ENCODE results near the gene HIVEP1.

HIVEP1 gene

DNA sequence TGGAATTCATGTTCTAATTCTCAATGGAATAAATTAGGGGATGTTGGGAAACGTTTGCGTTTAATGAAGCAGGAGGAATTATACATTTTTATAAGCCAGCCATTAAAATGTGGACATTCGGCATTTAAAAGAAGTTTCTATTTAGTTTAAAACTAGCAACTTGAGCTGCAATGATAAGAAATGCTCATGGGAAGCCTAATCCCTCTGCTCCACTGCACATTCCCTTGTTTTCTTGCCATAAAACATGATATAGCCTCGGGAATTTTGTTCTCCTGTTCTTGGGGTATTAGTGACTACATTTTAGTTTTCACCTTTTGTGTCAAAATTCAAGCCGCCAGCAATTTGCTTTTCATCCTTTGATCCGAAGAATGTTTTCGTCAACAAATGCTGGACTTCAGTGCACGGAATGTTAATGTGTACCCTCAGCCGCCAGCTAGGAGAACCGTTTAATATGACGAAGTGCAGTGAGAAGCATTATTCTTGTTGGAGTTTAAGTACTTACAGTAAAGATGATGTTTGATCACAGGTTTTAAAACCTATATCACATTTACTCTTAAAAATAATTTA lies 137.9 kb downstream of the HIVEP1 start:
- CTCF ChIA-PET: interaction anchor here (0.6 to 2.1 kb wide), 10 partner anchors 16 to 455 kb away, joined by 3 to 13 read pairs (median 3); partner anchors contain the start of gene EDN1

DNA sequence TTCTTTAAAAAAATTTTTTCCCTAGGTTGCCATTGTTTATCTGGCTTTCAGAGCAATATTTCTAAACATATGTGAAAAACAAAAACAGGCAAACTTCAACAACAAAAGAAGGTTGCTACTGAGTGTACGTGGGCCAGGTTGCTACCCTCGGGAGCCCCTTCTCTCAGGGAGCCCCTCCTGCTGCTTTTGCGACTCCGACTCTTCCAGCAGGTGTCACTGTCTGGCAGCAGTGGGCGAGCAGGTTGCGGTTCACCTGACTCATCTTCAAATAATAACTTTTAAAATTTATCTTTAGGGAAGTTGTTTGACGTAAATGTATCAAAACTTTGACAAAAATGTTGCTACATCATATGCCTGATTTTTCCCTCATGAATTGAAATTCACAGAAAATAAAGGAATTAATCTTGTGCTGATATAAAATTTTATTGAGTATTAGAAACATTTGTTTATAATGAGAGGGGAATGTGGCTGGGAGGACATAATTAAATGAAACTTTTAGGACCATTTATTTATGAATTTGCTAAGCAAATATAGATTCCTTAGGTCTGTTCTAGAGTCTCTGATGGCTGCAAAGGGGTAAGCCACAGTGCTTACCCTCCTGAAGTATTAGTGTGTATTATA lies 138.8 kb downstream of the HIVEP1 start:
- H3K9me3 ChIP-seq (ENCODE audit: control insufficient read depth, insufficient read depth, low read depth, low read length): no peaks in the 10 kb centered on the region
- ChIA-PET CTCF (interaction anchor here (1.0 to 2.1 kb wide), 6 partner anchors 83 to 455 kb away, joined by 3 to 13 read pairs (median 6); partner anchors contain the start of gene EDN1), POLR2A (no interaction called here)
- H3K4me1 ChIP-seq (ENCODE audit: control insufficient read depth, insufficient read depth, low read length): no peaks in the 10 kb centered on the region
- H3K36me3 ChIP-seq (ENCODE audit: control insufficient read depth in 2 of 2, insufficient read depth in 1 of 2, low read length in 2 of 2): no peaks in the 10 kb centered on the region
- peak; percentile 68 for TF ChIP-seq ZNF654 (tag by site-specific recombination; IDR thresholded peaks at IDR 0.05; ENCODE audit: low read depth)
- TF ChIP-seq, protein P1, sequence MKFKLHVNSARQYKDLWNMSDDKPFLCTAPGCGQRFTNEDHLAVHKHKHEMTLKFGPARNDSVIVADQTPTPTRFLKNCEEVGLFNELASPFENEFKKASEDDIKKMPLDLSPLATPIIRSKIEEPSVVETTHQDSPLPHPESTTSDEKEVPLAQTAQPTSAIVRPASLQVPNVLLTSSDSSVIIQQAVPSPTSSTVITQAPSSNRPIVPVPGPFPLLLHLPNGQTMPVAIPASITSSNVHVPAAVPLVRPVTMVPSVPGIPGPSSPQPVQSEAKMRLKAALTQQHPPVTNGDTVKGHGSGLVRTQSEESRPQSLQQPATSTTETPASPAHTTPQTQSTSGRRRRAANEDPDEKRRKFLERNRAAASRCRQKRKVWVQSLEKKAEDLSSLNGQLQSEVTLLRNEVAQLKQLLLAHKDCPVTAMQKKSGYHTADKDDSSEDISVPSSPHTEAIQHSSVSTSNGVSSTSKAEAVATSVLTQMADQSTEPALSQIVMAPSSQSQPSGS (tag by site-specific recombination; IDR thresholded peaks at IDR 0.05; ENCODE audit: low read depth): no peak
- TF ChIP-seq ZNF510 (tag by site-specific recombination; IDR thresholded peaks at IDR 0.05; ENCODE audit: insufficient replicate concordance): no peak
- TF ChIP-seq, protein P2, sequence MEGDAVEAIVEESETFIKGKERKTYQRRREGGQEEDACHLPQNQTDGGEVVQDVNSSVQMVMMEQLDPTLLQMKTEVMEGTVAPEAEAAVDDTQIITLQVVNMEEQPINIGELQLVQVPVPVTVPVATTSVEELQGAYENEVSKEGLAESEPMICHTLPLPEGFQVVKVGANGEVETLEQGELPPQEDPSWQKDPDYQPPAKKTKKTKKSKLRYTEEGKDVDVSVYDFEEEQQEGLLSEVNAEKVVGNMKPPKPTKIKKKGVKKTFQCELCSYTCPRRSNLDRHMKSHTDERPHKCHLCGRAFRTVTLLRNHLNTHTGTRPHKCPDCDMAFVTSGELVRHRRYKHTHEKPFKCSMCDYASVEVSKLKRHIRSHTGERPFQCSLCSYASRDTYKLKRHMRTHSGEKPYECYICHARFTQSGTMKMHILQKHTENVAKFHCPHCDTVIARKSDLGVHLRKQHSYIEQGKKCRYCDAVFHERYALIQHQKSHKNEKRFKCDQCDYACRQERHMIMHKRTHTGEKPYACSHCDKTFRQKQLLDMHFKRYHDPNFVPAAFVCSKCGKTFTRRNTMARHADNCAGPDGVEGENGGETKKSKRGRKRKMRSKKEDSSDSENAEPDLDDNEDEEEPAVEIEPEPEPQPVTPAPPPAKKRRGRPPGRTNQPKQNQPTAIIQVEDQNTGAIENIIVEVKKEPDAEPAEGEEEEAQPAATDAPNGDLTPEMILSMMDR (tag by site-specific recombination; IDR thresholded peaks at IDR 0.05): peak; percentile 32; the same call in 1 of the 2 replicates
- TF ChIP-seq, protein P3, sequence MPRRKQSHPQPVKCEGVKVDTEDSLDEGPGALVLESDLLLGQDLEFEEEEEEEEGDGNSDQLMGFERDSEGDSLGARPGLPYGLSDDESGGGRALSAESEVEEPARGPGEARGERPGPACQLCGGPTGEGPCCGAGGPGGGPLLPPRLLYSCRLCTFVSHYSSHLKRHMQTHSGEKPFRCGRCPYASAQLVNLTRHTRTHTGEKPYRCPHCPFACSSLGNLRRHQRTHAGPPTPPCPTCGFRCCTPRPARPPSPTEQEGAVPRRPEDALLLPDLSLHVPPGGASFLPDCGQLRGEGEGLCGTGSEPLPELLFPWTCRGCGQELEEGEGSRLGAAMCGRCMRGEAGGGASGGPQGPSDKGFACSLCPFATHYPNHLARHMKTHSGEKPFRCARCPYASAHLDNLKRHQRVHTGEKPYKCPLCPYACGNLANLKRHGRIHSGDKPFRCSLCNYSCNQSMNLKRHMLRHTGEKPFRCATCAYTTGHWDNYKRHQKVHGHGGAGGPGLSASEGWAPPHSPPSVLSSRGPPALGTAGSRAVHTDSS (tag by site-specific recombination; IDR thresholded peaks at IDR 0.05): 0 out of 2 replicates have a peak, but pooled peaks have one; percentile 14
- H3K4me3 ChIP-seq (ENCODE audit: low read depth, low read length): no peak overlapping the region
- H3K27ac ChIP-seq (ENCODE audit: extremely low read depth, low read depth, low read length): no peak overlapping the region

More for the DNA sequence above, 137.9 kb downstream of the HIVEP1 start:
- POLR2A ChIA-PET: no interaction called here
- H3K9me3 ChIP-seq (ENCODE audit: control insufficient read depth, insufficient read depth, low read depth, low read length): no peaks in the 10 kb centered on the region
- no peak overlapping the region for H3K4me3 ChIP-seq (ENCODE audit: low read depth, low read length)
- H3K27ac ChIP-seq (ENCODE audit: extremely low read depth, low read depth, low read length): no peak overlapping the region
- no peaks in the 10 kb centered on the region for H3K36me3 ChIP-seq (ENCODE audit: control insufficient read depth in 2 of 2, insufficient read depth in 1 of 2, low read length in 2 of 2)
- 0 out of 2 replicates have a peak, but pooled peaks have one; percentile 12 for TF ChIP-seq ZBTB48 (tag by site-specific recombination; IDR thresholded peaks at IDR 0.05)
- no peak for TF ChIP-seq ZNF266 (tag by site-specific recombination; IDR thresholded peaks at IDR 0.05; ENCODE audit: low read depth)
- peak; percentile 23; the same call in 1 of the 2 replicates for TF ChIP-seq FEZF1 (tag by site-specific recombination; IDR thresholded peaks at IDR 0.05)
- peak; percentile 69; the same call in 1 of the 2 replicates for TF ChIP-seq IKZF3 (tag by site-specific recombination; IDR thresholded peaks at IDR 0.05)
- TF ChIP-seq ZNF843 (tag by site-specific recombination; IDR thresholded peaks at IDR 0.05): peak; percentile 43; the same call in 1 of the 2 replicates
- TF ChIP-seq, protein P4, sequence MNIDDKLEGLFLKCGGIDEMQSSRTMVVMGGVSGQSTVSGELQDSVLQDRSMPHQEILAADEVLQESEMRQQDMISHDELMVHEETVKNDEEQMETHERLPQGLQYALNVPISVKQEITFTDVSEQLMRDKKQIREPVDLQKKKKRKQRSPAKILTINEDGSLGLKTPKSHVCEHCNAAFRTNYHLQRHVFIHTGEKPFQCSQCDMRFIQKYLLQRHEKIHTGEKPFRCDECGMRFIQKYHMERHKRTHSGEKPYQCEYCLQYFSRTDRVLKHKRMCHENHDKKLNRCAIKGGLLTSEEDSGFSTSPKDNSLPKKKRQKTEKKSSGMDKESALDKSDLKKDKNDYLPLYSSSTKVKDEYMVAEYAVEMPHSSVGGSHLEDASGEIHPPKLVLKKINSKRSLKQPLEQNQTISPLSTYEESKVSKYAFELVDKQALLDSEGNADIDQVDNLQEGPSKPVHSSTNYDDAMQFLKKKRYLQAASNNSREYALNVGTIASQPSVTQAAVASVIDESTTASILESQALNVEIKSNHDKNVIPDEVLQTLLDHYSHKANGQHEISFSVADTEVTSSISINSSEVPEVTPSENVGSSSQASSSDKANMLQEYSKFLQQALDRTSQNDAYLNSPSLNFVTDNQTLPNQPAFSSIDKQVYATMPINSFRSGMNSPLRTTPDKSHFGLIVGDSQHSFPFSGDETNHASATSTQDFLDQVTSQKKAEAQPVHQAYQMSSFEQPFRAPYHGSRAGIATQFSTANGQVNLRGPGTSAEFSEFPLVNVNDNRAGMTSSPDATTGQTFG (tag by site-specific recombination; IDR thresholded peaks at IDR 0.05; ENCODE audit: borderline replicate concordance): no peak
- TF ChIP-seq, protein P5, sequence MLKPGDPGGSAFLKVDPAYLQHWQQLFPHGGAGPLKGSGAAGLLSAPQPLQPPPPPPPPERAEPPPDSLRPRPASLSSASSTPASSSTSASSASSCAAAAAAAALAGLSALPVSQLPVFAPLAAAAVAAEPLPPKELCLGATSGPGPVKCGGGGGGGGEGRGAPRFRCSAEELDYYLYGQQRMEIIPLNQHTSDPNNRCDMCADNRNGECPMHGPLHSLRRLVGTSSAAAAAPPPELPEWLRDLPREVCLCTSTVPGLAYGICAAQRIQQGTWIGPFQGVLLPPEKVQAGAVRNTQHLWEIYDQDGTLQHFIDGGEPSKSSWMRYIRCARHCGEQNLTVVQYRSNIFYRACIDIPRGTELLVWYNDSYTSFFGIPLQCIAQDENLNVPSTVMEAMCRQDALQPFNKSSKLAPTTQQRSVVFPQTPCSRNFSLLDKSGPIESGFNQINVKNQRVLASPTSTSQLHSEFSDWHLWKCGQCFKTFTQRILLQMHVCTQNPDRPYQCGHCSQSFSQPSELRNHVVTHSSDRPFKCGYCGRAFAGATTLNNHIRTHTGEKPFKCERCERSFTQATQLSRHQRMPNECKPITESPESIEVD (tag by site-specific recombination; IDR thresholded peaks at IDR 0.05): peak; percentile 91
- peak; percentile 29; the same call in 1 of the 2 replicates for TF ChIP-seq ZXDB (tag by site-specific recombination; IDR thresholded peaks at IDR 0.05)
- TF ChIP-seq, protein P6, sequence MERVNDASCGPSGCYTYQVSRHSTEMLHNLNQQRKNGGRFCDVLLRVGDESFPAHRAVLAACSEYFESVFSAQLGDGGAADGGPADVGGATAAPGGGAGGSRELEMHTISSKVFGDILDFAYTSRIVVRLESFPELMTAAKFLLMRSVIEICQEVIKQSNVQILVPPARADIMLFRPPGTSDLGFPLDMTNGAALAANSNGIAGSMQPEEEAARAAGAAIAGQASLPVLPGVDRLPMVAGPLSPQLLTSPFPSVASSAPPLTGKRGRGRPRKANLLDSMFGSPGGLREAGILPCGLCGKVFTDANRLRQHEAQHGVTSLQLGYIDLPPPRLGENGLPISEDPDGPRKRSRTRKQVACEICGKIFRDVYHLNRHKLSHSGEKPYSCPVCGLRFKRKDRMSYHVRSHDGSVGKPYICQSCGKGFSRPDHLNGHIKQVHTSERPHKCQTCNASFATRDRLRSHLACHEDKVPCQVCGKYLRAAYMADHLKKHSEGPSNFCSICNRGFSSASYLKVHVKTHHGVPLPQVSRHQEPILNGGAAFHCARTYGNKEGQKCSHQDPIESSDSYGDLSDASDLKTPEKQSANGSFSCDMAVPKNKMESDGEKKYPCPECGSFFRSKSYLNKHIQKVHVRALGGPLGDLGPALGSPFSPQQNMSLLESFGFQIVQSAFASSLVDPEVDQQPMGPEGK (tag by site-specific recombination; IDR thresholded peaks at IDR 0.05): no peak
- no peaks in the 10 kb centered on the region for H3K4me1 ChIP-seq (ENCODE audit: control insufficient read depth, insufficient read depth, low read length)

Measured in HEK293 (cell line).